RPMI7951 (cell line): ENCODE data around the gene ME3. TPM values are rescaled to one million over a fixed set of nuclear protein-coding genes. Genes with fewer than 3 reads are reported as not detected.
"Not testable (repeated sequence)": the region's sequence is repeated elsewhere in the genome, so short reads cannot be mapped to it uniquely, and the experiment has no call there.

ENCODE experiments used
- DNase-seq: peaks from one replicate; pipeline ENCODE4 v3.0.0-alpha.2; 2012; ENCODE audit warnings: low read depth
- total RNA-seq: library from RNA; depleted of rRNA; stranded (reverse); fragments of >200 nt; shearing (Covaris generic); gene quantifications from 2 replicates; pipeline ENCODE4 v1.2.3, GENCODE V29; 2014; rRNA removed

The ME3 gene
- total RNA-seq, 1 experiment from 2014 or later: 5.5 TPM

DNA sequence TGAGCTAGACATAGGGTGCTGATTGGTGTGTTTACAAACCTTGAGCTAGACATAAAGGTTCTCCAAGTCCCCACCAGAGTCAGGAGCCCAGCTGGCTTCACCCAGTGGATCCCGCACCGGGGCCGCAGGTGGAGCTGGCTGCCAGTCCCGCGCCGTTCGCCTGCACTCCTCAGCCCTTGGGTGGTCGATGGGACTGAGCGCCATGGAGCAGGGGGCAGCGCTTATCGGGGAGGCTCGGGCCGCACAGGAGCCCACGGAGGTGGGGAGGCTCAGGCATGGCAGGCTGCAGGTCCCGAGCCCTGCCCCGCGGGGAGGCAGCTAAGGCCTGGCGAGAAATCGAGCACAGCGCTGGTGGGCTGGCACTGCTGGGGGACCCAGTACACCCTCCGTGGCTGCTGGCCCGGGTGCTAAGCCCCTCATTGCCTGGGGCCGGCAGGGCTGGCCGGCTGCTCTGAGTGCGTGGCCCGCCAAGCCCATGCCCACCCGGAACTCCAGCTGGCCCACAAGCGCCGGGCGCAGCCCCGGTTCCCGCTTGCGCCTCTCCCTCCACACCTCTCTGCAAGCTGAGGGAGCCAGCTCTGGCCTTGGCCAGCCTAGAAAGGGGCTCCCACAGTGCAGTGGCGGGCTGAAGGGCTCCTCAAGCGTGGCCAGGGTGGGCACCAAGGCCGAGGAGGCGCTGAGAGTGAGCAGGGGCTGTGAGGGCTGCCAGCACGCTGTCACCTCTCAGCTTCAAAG is 238.9 kb downstream of the ME3 start:
- DNase-seq: not testable (repeated sequence)

DNA sequence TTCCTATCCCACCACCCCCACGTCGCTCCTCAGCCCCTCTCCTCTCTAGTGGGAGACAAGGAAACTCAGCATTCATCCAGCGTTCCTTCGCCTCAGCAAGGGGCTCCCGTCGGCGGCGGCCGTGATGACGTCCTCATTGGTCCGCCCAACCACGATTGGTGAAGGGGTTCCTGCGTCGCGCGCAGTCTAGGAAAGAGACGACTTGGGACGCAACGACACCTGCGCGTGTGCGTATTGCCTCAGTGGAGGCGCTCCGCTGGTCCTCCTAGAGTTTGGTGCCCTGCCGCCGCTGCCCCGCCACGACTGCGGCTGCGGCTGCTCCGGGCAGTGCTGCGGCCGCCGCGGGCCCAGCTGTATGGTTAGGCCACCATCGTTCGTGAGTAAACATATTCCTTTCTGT is 241.2 kb downstream of the ME3 start:
- DNase-seq: no peak

GRCh38 chr11:86427441-86427840 is 245.0 kb downstream of the ME3 start:
- no peak for DNase-seq

DNA sequence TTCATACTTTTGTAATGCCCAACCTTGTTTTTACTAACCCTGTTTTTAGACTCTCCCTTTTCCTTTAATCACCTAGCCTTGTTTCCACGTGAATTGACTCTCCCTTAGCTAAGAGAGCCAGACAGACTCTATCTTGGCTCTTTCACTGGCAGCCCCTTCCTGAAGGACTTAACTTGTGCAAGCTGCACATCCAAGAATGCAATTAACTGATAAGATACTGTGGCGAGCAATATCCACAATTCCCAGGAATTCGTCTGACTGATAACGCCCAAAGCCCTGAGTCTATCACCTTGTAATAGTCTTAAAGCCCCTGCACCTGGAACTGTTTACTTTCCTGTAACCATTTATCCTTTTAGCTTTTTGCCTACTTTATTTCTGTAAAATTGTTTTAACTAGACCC is 248.9 kb downstream of the ME3 start:
- DNase-seq: not testable (repeated sequence)

DNA sequence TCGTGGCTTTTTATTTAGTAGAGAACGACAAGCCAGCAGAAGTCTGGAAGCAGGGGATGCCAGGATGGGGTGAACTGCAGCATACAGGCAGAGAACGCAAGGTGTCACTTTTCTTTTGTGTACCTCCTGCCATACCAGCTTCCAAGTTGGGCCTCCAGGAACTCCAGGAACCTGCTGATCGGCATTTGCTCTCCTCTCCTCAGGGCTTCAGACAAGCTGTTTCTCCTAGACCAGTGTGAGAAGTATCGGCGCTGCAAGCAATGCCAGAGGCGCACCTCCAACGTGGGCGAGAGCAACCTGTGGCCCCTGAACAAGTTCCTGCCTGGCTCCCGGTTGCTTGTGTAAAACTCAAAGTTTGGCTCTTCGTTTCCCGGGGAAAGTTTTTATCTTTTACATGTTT is 250.0 kb downstream of the ME3 start:
- no peak for DNase-seq

DNA sequence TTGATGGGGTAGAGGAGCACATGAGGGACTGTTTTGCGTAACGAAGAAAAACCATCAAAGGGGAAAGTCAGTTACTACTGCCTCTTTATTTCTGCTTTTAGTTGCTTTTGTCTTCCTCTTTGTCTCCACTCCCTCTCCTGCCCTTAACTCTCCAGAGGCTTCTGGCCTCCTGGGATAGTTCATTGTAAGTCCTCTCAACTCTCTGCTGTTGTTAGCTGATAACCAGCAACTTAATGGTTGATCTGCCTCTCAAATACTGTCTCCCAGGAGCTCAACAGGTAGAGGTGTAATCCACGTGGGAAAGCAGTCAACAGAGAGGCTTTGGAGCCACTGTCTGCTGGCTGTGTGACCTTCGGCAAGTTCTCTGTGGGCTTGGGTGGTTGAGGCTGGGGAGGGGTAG is 250.5 kb downstream of the ME3 start:
- DNase-seq: no peak

DNA sequence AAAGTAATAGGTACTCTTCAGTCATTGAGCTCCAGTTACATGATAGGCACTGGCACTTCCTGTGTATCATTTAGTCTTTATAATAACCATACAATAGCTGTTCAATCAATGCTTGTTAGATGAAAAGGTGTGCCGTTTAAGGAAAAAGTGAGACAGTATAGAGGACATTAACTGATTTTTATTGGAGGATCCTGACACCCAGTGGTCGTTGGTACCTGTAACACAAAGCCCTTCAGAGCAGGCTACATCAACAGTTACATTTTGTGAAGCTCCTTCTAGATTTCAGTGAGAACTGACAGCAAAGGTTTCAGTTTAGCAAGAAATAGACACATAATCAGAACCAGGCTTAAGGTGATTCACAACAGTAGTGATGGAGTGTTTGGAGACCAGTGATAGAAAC is 253.5 kb downstream of the ME3 start:
- DNase-seq: peak; percentile 10

GRCh38 chr11:86418513-86418912 is 253.9 kb downstream of the ME3 start:
- no peak for DNase-seq

GRCh38 chr11:86418106-86418505 is 254.3 kb downstream of the ME3 start:
- DNase-seq: no peak

DNA sequence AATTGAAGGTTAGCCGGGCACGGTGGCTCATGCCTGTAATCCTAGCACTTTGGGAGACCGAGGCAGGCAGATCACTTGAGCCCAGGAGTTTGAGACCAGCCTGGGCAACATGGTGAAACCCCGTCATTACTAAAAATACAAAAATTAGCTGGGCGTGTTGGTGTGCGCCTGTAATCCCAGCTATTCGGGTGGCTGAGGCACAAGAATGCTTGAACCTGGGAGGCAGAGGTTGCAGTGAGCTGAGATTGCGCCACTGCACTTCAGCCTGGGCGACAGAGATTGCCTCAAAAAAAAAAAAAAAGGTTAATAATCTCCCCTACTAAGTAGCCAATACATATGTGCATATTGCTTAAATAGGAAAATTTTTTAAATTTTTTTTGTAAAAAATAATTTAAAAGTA is 255.5 kb downstream of the ME3 start:
- not testable (repeated sequence) for DNase-seq

- peak; percentile 42 for DNase-seq
Observed at GRCh38 chr11:86416494-86416893, 255.9 kb downstream of the ME3 start.

DNA sequence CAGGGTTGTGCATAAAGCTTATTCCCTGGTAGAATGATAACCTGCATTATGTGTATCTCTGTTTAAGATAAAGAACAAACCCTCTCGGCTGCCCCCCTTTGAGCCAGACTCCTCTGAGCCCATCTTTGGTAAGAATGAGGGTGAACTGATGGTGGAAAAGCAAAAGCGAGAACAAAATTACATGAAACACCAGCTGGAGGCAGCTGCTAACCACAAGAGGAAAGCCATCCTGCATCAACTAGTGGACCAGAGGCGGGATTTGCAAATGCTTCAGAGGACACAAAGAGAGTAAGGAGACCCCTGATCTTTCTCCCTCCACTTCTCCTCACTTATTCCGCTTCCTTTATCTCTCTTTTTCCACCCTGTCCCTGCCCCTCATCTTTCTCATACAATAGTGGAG is 257.4 kb downstream of the ME3 start:
- DNase-seq: no peak

- DNase-seq: no peak
Observed at GRCh38 chr11:86414032-86414431, 258.4 kb downstream of the ME3 start.

DNA sequence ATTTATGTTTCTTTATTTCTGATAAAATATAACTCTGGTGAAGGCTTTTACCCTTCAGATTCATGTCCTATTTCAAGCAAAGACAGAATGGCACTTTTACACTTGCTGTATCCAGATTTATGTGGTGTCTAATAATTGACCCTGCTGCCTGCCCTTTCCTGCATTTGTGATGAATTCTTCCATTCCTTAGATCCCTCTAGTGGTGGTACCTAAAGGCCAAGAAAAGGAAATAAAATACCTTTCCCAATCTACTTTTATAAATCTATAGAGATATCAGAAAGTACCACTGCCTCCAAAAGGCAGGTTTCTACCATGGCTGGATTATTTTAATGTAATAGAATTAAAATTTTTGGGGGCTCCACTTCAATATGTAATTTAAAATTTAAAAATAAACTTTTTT is 263.6 kb downstream of the ME3 start:
- DNase-seq: no peak

DNA sequence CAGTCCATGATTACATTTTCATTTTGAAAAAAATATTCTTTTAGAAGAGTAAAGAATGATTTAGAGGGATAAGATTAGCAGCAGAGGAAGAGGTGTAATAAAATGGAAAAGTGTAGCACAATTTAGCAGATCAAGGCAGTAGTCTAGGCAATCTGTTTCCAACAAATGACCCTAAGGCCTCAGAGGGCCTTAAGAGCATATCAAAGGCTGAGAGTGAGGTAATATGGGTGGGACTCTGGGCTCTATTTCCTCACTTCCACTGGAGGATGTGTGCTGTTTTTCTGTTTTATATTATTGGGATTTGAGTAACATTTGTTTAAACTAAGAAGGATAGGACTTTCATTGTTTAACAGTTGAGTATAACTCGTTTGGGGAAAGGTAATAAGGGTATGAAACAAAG is 269.0 kb downstream of the ME3 start:
- DNase-seq: no peak

- no peak for DNase-seq
Observed at GRCh38 chr11:86398106-86398505, 274.3 kb downstream of the ME3 start.

DNA sequence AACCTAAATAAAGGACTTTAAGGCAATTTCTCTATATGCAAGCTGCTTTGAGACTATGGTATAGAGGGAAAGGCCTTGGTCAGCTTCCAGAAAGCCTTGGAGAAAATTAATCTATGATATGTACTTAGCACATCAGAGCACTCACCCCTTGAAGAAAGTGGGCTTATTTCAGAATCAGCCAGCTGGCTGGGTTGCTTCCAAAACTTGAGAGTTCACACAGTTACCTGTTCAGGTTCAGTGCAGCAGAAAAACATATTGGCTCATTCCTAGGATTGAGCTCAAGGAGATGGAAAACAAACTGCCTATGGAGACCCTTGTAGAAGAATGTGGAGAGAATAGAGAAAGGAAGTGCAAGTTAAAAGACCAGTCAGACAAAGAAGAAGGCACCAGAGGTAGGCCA is 275.1 kb downstream of the ME3 start:
- no peak for DNase-seq

GRCh38 chr11:86396396-86396795 is 276.0 kb downstream of the ME3 start:
- no peak for DNase-seq

DNA sequence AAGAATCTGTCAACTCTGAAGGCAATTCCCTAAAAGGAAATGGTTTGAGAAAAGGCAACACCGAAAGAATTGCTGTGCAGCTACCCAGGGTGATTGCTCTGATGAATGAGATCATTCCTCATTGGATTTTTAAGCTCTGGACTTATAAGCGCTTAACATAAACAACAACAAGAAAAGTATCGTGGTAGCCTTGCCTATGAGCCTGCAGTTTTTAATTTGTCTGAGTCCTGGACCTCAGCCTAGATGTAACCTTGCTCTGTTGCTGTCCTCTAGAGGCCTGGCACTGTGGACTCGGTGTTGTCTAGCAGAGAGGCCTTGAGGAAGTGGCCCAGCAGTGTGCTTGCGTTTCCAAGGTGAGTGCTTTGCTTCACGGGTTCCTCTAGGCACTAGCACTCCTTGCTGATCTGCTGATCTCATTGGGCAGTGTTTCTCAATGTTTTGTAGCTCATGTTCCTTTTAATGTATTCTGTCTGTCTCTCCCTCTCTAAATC is 277.3 kb downstream of the ME3 start:
- no peak for DNase-seq

Other genes starting within 250 kb of the ME3 start
- gene PRSS23, start 127.9 kb upstream of the ME3 start, total RNA-seq: 133 and 144 TPM in 2 replicates